GM23248 (cell line): ENCODE data around the gene S1PR1.

Experiments used
- EZH2 ChIP-seq: fragments of 200-600 bp; sonication (generic); IDR thresholded peaks from 2 replicates; pipeline ENCODE4 v1.6.1; 2018; ENCODE audit warnings: antibody characterized with exemption, mild to moderate bottlenecking; ENCODE audit not compliant: insufficient read depth, poor library complexity, severe bottlenecking
- EZH2phosphoT487 ChIP-seq: fragments of 200-600 bp; sonication (generic); IDR thresholded peaks from 2 replicates; pipeline ENCODE4 v1.6.1; 2018; ENCODE audit warnings: antibody characterized with exemption, moderate library complexity, mild to moderate bottlenecking, low read depth; ENCODE audit not compliant: insufficient read depth

- TF ChIP-seq EZH2 = no peak
- no peak for TF ChIP-seq EZH2phosphoT487
Measured at GRCh38 chr1:101250656-101251272, 13.9 kb downstream of the S1PR1 start.
